Fibroblast of pulmonary artery (primary cell): ENCODE measurements around the gene SPATS2.

Experiments used
- DNase-seq: peaks from one replicate; pipeline ENCODE4 v3.0.0-alpha.2; 2010; ENCODE audit warnings: low read depth
- H3K4me3 ChIP-seq: replicated peaks from 2 replicates; pipeline ENCODE4 v1.5.1; 2011; ENCODE audit warnings: low read depth, mild to moderate bottlenecking, control low read depth, low read length, moderate library complexity
- CTCF ChIP-seq: IDR thresholded peaks from 2 replicates; pipeline ENCODE4 v1.5.1; 2011; ENCODE audit warnings: mild to moderate bottlenecking, control low read depth, low read length, inconsistent platforms; ENCODE audit errors: missing control alignments

The SPATS2 gene

GRCh38 chr12:49568442-49569162 lies 201.3 kb downstream of the SPATS2 start:
- peak overlapping the region; percentile 99 for H3K4me3 ChIP-seq
- no peak for TF ChIP-seq CTCF
- DNase-seq = no peak
